Endothelial cell (in vitro differentiated cells): ENCODE measurements around the gene FBRSL1. TPM values are rescaled to one million over a fixed set of nuclear protein-coding genes. Genes with fewer than 3 reads are reported as not detected.
"Not testable (repeated sequence)": the region's sequence is repeated elsewhere in the genome, so short reads cannot be mapped to it uniquely, and the experiment has no call there.

Source experiments
- DNase-seq: peaks from one replicate; pipeline ENCODE4 v3.0.0; 2021; ENCODE audit warnings: low spot score
- H3K27ac Mint-ChIP-seq: one replicate; pipeline ENCODE4 v1.8.0; 2021; ENCODE audit warnings: mixed read lengths, inconsistent platforms; ENCODE audit not compliant: unreplicated experiment
- H3K27me3 Mint-ChIP-seq: one replicate; pipeline ENCODE4 v1.8.0; 2021; ENCODE audit warnings: mild to moderate bottlenecking, moderate library complexity, mixed read lengths, inconsistent platforms; ENCODE audit not compliant: unreplicated experiment
- H3K36me3 Mint-ChIP-seq: one replicate; pipeline ENCODE4 v1.8.0; 2021; ENCODE audit warnings: mild to moderate bottlenecking, low read depth, mixed read lengths, inconsistent platforms; ENCODE audit not compliant: unreplicated experiment
- H3K4me1 Mint-ChIP-seq: one replicate; pipeline ENCODE4 v1.8.0; 2021; ENCODE audit warnings: mild to moderate bottlenecking, mixed read lengths, inconsistent platforms; ENCODE audit not compliant: unreplicated experiment
- H3K4me3 Mint-ChIP-seq: one replicate; pipeline ENCODE4 v1.8.0; 2021; ENCODE audit warnings: mild to moderate bottlenecking, mixed read lengths, inconsistent platforms; ENCODE audit not compliant: unreplicated experiment
- H3K9me3 Mint-ChIP-seq: one replicate; pipeline ENCODE4 v1.8.0; 2021; ENCODE audit warnings: mixed read lengths, inconsistent platforms; ENCODE audit not compliant: unreplicated experiment
- CTCF ChIP-seq: fragments of 200-600 bp; sonication (generic); IDR thresholded peaks from one replicate; pipeline ENCODE4 v1.5.0; 2021; ENCODE audit warnings: antibody characterized with exemption; ENCODE audit not compliant: unreplicated experiment
- total RNA-seq: library from RNA; stranded (reverse); fragmentation: NEBNext Ultra II Directional; extraction: Animal tissue kit (Norgen Biotek cat#: 25700); gene quantifications from one replicate; pipeline ENCODE4 v1.2.1, GENCODE V29; 2021; ENCODE audit not compliant: unreplicated experiment

Gene FBRSL1
- total RNA-seq, 1 donor from 2014 or later = 38.4 TPM

DNA sequence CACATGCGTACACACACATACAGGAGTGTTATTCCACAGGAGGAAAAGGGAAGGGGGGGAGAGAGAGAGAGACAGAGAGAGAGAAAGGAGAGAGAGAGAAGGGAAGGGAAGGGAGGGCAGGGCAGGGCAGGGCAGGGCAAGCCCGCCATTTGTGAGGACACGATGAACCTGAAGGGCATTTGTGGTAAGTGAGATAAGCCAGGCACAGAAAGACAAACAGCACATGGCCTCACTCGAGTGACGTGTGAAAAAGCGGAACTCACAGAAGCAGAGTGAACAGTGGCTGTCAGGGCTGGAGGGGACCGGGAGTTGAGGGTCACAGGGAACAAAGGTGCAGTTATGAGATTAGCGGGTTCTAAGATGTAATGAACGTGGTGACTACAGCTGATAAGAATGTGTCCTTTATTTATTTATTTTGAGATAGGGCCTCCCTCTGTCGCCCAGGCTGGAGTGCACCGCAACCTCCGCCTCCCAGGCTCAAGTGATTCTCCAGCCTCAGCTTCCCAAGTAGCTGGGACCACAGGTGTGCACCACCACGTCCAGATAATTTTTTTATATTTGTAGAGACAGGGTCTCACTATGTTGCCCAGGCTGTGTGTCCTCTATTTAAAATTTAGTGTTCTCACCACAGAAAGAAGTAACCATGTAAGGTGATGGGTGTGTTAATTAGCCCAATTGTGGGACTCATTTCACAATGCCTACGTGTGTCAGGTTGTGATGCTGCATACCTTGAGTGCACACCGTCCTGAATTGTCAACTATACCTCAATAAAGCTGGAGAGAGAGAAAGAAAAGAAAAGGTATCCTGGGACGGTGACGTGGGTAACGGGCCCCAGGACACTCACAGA lies 18.7 kb upstream of the FBRSL1 start:
- TF ChIP-seq CTCF = no peak
- Mint-ChIP-seq H3K4me1 (peaks cover 4% of the 10 kb centered on the region), H3K27me3 (peaks cover 11% of the 10 kb centered on the region), H3K4me3 (peak overlapping the region; percentile 35), H3K27ac (no peak overlapping the region), H3K36me3 (peaks cover 4% of the 10 kb centered on the region), H3K9me3 (peaks cover 4% of the 10 kb centered on the region)
- no peak for DNase-seq

GRCh38 chr12:132471858-132472255 lies 18.1 kb upstream of the FBRSL1 start:
- H3K36me3 Mint-ChIP-seq = peaks cover 4% of the 10 kb centered on the region
- peaks cover 4% of the 10 kb centered on the region for H3K9me3 Mint-ChIP-seq
- H3K4me3 Mint-ChIP-seq = no peak overlapping the region
- H3K27me3 Mint-ChIP-seq = peaks cover 15% of the 10 kb centered on the region
- no peak overlapping the region for H3K27ac Mint-ChIP-seq
- no peak for TF ChIP-seq CTCF
- peaks cover 4% of the 10 kb centered on the region for H3K4me1 Mint-ChIP-seq
- DNase-seq = no peak

DNA sequence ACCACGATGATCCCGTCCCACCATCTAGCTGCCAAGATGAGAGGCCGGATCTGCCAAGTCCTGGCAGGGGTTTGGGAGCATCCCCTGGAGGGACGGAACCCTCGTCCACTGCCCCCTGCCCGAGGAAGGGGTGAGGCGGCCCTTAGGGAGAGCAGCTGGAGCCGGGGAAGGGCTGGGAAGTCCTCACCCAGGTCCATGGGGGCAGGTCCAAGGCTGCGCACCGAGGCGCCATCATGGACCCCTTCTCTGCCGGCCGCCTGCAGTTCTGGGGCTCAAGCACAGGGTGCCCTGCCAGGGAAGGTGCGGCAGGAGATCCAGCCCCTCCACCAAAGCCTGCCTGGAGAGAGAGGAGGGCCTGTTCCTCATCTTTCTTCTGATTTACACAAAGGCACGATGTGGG lies 17.6 kb upstream of the FBRSL1 start:
- H3K36me3 Mint-ChIP-seq = peaks cover 4% of the 10 kb centered on the region

DNA sequence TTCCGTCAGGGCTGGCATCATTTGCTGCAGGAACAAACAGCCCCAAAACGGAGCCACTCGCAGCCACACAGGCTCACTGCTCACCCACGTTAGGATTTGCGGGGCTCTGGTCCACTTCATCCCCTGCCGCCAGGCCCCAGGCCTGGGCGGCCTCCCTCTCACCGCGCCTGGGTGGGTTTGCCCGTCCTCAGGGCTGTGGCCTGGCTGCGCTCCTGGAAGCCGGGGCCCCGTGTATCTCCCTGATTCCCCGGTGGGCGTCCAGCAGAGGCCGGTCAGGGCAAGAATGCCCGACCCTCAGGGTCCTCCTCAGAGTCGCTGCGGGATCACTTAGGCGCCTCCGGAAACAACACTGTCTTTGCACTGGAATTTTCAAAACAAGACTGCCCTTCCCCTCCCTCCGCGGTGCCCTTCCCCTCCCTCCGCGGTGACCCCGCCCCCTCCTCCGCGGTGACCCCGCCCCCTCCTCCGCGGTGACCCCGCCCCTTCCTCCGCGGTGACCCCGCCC lies 15.7 kb upstream of the FBRSL1 start:
- no peak for TF ChIP-seq CTCF
- H3K36me3 Mint-ChIP-seq = peaks cover 4% of the 10 kb centered on the region
- no peak overlapping the region for H3K27ac Mint-ChIP-seq
- H3K27me3 Mint-ChIP-seq = peaks cover 14% of the 10 kb centered on the region
- H3K4me3 Mint-ChIP-seq = no peak overlapping the region
- no peak for DNase-seq
- H3K9me3 Mint-ChIP-seq = peaks cover 4% of the 10 kb centered on the region
- peaks cover 2% of the 10 kb centered on the region for H3K4me1 Mint-ChIP-seq

More for the DNA sequence above, 17.6 kb upstream of the FBRSL1 start:
- Mint-ChIP-seq H3K4me3 (no peak overlapping the region), H3K4me1 (peaks cover 4% of the 10 kb centered on the region), H3K27me3 (peaks cover 15% of the 10 kb centered on the region), H3K27ac (no peak overlapping the region), H3K9me3 (peaks cover 4% of the 10 kb centered on the region)
- no peak for TF ChIP-seq CTCF
- DNase-seq = no peak

GRCh38 chr12:132474799-132475303 lies 15.1 kb upstream of the FBRSL1 start:
- peaks cover 14% of the 10 kb centered on the region for H3K27me3 Mint-ChIP-seq
- not testable (repeated sequence) for DNase-seq, H3K36me3 Mint-ChIP-seq, H3K4me3 Mint-ChIP-seq, H3K4me1 Mint-ChIP-seq, H3K9me3 Mint-ChIP-seq, H3K27ac Mint-ChIP-seq
